Endothelial cell (in vitro differentiated cells): ENCODE measurements around the gene PSMG1. TPM values are rescaled to one million over a fixed set of nuclear protein-coding genes. Genes with fewer than 3 reads are reported as not detected.

Source experiments
- DNase-seq: peaks from one replicate; pipeline ENCODE4 v3.0.0; 2021; ENCODE audit warnings: low spot score
- H3K27ac Mint-ChIP-seq: one replicate; pipeline ENCODE4 v1.8.0; 2021; ENCODE audit warnings: mixed read lengths, inconsistent platforms; ENCODE audit not compliant: unreplicated experiment
- H3K27me3 Mint-ChIP-seq: one replicate; pipeline ENCODE4 v1.8.0; 2021; ENCODE audit warnings: mild to moderate bottlenecking, moderate library complexity, mixed read lengths, inconsistent platforms; ENCODE audit not compliant: unreplicated experiment
- H3K36me3 Mint-ChIP-seq: one replicate; pipeline ENCODE4 v1.8.0; 2021; ENCODE audit warnings: mild to moderate bottlenecking, low read depth, mixed read lengths, inconsistent platforms; ENCODE audit not compliant: unreplicated experiment
- H3K4me1 Mint-ChIP-seq: one replicate; pipeline ENCODE4 v1.8.0; 2021; ENCODE audit warnings: mild to moderate bottlenecking, mixed read lengths, inconsistent platforms; ENCODE audit not compliant: unreplicated experiment
- H3K4me3 Mint-ChIP-seq: one replicate; pipeline ENCODE4 v1.8.0; 2021; ENCODE audit warnings: mild to moderate bottlenecking, mixed read lengths, inconsistent platforms; ENCODE audit not compliant: unreplicated experiment
- H3K9me3 Mint-ChIP-seq: one replicate; pipeline ENCODE4 v1.8.0; 2021; ENCODE audit warnings: mixed read lengths, inconsistent platforms; ENCODE audit not compliant: unreplicated experiment
- total RNA-seq: library from RNA; stranded (reverse); fragmentation: NEBNext Ultra II Directional; extraction: Animal tissue kit (Norgen Biotek cat#: 25700); gene quantifications from one replicate; pipeline ENCODE4 v1.2.1, GENCODE V29; 2021; ENCODE audit not compliant: unreplicated experiment
- TF ChIP-seq, protein P1 (sequence below): fragments of 200-600 bp; sonication (generic); IDR thresholded peaks from one replicate; pipeline ENCODE4 v1.5.0; 2021; ENCODE audit warnings: antibody characterized with exemption; ENCODE audit not compliant: unreplicated experiment

The PSMG1 gene
- total RNA-seq, 1 donor from 2014 or later: 36.8 TPM

DNA sequence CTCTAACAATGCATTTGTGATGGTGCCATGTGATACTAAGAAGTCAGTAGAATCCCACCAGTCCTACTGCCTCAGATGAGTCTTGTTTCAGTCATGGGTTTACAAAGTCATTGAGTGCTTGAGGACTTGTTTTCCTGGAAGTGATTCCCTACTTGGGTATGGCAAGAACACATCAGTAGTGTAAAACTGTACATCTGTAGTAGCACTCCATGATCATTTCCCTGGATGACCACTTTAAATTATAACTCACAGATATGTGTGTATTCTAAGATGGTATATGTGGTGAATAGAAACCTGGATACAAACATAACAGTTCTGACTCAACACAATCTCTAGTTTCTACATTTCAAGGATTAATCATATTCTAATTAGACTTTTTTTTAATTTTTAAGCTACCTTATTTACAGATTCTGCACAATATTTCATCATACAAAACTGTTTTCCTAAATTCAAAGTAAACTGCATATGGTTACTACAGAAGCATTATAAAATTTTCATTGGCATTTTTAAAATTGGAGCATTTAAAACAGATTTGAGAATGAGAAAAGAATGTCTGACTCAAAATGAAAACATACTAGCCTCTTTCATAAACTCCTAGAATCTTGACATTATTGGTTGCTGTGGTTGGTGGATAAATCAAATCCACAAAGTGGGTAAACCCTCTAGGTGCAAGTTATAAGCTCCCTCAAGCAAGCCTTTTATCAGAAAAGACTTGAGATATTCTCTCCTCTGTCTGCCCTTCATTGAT is 6.8 kb upstream of the PSMG1 start:
- no peaks in the 10 kb centered on the region for H3K4me1 Mint-ChIP-seq
- no peak for DNase-seq
- H3K36me3 Mint-ChIP-seq: no peaks in the 10 kb centered on the region
- no peak overlapping the region for H3K27ac Mint-ChIP-seq
- no peaks in the 10 kb centered on the region for H3K27me3 Mint-ChIP-seq
- TF ChIP-seq, protein P1, sequence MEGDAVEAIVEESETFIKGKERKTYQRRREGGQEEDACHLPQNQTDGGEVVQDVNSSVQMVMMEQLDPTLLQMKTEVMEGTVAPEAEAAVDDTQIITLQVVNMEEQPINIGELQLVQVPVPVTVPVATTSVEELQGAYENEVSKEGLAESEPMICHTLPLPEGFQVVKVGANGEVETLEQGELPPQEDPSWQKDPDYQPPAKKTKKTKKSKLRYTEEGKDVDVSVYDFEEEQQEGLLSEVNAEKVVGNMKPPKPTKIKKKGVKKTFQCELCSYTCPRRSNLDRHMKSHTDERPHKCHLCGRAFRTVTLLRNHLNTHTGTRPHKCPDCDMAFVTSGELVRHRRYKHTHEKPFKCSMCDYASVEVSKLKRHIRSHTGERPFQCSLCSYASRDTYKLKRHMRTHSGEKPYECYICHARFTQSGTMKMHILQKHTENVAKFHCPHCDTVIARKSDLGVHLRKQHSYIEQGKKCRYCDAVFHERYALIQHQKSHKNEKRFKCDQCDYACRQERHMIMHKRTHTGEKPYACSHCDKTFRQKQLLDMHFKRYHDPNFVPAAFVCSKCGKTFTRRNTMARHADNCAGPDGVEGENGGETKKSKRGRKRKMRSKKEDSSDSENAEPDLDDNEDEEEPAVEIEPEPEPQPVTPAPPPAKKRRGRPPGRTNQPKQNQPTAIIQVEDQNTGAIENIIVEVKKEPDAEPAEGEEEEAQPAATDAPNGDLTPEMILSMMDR: no peak
- no peaks in the 10 kb centered on the region for H3K9me3 Mint-ChIP-seq
- no peak overlapping the region for H3K4me3 Mint-ChIP-seq

DNA sequence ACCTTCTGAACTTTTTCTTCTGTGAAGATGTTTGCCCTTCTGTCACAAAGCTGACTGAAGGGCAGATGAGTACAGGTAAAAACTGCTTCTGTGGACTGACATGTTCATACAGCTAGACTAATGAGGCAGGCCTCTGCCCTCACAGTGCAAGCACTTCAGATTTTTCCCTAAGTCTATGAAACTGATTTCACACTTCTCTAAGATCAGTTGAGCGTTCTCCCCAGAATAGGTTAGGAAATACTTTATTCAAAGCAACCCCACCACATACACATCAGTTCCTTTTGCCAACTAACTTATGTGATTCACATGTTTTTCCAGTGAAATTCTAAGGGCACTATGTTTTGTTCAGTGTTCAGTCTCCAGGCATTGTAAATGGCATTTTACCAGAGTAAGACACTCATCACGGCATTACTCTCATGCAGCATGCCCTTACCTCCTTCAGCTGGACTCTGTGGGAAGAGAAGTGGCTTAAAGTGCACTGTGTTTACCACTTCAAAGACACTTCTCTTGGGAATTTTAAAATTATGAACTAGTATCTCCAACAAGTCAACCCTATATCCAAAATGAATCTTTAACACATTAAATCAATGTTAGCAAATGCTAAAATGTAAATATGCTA is 5.4 kb upstream of the PSMG1 start:
- no peak overlapping the region for H3K4me3 Mint-ChIP-seq
- no peaks in the 10 kb centered on the region for H3K9me3 Mint-ChIP-seq

DNA sequence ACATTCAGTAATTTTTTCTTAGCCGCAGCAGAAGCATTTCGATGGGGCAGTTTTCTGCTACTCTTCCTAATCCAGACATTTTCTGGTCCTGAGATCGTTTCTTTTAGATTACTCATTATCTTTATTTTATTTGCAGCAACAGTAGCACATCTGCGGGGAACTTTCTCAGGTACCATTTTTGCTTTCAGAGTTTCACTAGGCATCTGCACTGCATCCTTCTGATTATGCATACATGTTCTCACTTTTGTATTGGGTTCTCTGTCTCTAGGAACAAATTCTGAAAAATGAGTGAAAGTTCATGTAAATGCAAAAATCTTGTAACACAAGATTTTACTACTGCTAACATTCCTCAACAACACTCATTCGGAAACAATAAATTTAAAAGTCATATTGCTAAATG is 3.9 kb upstream of the PSMG1 start:
- Mint-ChIP-seq H3K9me3 (no peaks in the 10 kb centered on the region), H3K27ac (no peak overlapping the region), H3K27me3 (peaks cover 8% of the 10 kb centered on the region), H3K4me1 (peaks cover 8% of the 10 kb centered on the region), H3K36me3 (peaks cover 9% of the 10 kb centered on the region), H3K4me3 (no peak overlapping the region)
- no peak for DNase-seq
- TF ChIP-seq, protein P1: no peak

More for the DNA sequence above, 5.4 kb upstream of the PSMG1 start:
- TF ChIP-seq, protein P1: no peak
- no peak overlapping the region for H3K27ac Mint-ChIP-seq
- H3K36me3 Mint-ChIP-seq: peaks cover 3% of the 10 kb centered on the region
- DNase-seq: no peak
- peaks cover 3% of the 10 kb centered on the region for H3K27me3 Mint-ChIP-seq
- H3K4me1 Mint-ChIP-seq: peaks cover 2% of the 10 kb centered on the region

DNA sequence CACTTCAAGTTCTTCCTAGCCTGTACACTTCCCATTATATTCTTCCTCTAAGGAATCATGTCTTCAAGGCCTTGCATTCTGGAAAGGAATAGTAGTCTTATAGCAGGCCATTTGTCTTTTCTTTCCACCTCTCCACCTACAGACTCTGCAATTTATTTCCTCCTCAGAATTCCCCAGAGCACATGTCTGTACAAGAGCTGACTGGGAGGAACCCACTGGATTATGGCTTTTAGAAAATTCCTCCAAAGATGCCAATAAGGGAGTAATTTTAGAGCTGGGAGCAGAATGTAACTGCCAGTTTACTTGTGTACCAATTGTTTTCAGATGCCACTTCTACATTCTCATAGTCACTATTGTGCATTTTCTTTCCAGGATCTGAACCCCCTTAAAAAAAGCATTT is 3.4 kb upstream of the PSMG1 start:
- H3K36me3 Mint-ChIP-seq: peaks cover 9% of the 10 kb centered on the region
- no peak overlapping the region for H3K27ac Mint-ChIP-seq
- no peak overlapping the region for H3K4me3 Mint-ChIP-seq
- H3K27me3 Mint-ChIP-seq: peaks cover 8% of the 10 kb centered on the region
- TF ChIP-seq, protein P1: no peak
- H3K9me3 Mint-ChIP-seq: no peaks in the 10 kb centered on the region
- H3K4me1 Mint-ChIP-seq: peaks cover 11% of the 10 kb centered on the region
- no peak for DNase-seq

DNA sequence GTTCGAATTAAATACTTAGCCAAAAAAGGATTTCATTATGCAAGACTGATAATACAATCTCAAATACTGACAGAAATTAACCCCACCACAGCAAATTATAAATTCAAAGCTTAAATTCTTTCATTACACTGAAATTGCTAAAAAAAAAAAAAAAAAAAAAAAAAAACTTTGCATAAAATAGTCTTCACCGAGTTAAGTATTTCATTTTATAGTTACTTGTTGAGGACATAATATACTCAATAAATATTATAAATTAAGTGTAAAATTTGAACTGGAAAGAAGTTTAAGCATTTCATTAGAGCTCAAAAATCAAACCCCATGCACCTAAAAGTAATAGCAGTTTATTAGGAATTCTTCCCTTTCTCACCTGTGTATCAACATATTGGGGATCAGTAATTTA is 1.9 kb upstream of the PSMG1 start:
- Mint-ChIP-seq H3K27ac (no peak overlapping the region), H3K36me3 (peaks cover 9% of the 10 kb centered on the region), H3K9me3 (no peaks in the 10 kb centered on the region), H3K4me3 (no peak overlapping the region), H3K27me3 (peaks cover 8% of the 10 kb centered on the region), H3K4me1 (peaks cover 13% of the 10 kb centered on the region)
- TF ChIP-seq, protein P1: no peak
- DNase-seq: no peak
